Activated CD8-positive, alpha-beta memory T cell treated with anti-CD3 and anti-CD28 coated beads for 1 hour (primary cell): ENCODE data around the gene PTPRN2.

Source experiments
- DNase-seq, 2 donors: peaks; one replicate each; pipeline ENCODE4 v3.0.0-alpha.2; 2020; ENCODE audit warnings: low read depth in 1 of 2; ENCODE audit errors: extremely low read depth in 1 of 2

Gene PTPRN2

DNA sequence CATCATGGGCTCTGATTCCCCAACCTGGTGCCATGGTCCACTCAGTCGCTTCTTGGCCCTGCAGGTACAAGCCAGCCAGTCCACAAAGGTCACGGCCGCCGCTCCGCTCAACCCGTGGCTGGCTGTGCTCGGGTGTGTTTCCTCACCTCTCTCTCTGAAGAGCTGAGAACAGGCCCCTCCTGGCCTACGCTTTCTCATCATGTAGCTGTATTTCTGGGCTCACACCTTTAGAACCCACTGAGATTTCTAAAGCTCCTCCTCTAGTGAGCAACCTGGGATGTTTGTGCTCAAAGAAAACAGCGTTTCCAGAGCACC, 30.2 kb downstream of the PTPRN2 start:
- no peak for DNase-seq

DNA sequence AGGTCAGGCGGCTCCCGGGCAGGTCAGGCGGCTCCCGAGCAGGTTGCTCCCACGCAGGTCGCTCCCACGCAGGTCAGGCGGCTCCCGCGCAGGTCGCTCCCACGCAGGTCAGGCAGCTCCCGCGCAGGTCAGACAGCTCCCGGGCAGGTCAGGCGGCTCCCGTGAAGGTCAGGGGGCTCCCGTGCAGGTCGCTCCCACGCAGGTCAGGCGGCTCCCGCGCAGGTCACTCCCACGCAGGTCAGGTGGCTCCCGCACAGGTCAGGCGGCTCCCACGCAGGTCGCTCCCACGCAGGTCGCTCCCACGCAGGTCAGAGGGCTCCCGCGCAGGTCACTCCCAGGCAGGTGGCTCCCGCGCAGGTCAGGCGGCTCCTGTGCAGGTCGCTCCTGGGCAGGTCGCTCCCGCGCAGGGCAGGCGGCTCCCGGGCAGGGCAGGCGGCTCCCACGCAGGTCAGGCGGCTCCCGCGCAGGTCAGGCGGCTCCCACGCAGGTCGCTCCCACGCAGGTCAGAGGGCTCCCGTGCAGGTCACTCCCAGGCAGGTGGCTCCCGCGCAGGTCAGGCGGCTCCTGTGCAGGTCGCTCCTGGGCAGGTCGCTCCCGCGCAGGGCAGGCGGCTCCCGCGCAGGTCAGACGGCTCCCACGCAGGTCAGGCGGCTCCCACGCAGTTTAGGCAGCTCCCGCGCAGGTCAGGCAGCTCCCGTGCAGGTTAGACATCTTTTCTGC, 30.7 kb downstream of the PTPRN2 start:
- DNase-seq, result no peak

DNA sequence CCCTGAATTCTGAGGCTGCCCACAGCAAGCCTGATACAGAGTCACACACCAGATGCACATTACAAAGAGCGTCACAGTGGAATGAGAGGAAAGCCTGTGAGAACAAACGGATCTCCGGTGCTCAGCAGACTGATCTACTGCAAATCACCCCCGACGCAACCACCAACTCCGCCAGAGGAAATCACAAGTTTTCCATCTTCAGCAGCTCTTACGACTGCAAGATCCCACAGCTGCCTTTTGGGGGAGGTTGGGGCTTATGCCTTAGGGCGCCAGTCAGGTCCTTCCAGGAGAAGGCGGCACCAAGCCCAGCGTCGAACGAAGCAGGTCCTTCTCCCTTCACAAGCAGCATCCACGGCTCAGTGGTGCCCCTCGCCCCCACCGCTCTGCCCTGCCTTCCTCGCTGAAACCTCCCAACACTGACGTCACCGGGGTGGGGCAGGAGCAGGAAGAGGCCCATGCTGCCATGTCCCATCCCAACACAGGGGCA, 32.5 kb downstream of the PTPRN2 start:
- no peak for DNase-seq

- no peak for DNase-seq
Observed at GRCh38 chr7:158550886-158551452, 36.7 kb downstream of the PTPRN2 start.

DNA sequence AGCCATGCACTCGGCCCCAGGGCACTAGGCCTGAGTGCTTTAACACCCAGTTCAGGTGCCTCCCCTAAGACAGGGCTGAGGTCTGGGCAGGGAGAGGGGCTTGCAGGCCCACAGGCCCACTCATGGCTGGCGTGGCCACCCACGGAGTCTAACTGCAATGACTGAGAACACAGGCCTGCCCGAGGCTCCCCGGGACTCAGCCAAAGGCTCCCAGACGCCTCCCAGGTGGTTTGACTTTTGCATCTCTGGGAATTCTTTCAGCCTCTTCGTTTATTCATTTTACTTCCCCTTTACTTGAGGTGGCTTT, 37.3 kb downstream of the PTPRN2 start:
- no peak for DNase-seq

DNA sequence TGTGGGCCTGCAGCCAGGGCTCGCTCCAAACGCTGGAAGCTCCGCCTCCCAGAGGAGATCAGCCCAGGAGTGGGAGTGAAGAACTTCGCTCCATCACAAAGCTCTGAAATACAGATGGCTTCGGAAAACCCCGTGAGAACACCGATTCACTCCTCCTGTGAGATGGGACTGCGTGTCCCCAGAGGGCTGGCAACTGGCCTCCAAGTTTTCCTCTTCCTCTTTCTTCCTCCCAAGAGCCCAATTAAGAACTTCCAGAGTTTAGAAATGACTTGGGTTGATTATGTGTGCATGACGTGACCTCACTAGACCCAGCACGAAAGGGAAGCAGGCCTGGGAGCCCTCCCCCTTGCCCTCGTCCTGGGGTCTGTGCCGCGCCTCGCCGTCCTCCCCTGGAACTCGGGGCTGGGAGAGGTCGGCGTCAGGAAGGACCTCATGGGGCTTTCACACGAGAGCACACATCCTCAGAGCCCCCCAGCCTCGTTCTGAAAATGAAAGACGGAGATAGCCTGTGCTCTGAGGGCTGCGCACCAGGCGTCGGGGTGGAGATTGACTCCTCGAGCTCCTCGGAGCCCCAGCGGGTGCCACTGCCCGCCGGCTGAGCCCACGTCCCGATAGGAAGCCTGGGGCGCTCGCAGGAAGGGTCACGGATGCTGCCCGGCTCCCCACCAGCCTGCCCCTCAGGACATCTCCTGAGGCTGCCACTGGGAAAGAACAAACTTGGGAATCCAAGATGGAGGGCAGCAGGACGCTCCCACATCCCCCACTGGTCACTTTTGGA, 37.8 kb downstream of the PTPRN2 start:
- DNase-seq, result no peak

GRCh38 chr7:158549176-158549615, 38.4 kb downstream of the PTPRN2 start:
- no peak for DNase-seq

DNA sequence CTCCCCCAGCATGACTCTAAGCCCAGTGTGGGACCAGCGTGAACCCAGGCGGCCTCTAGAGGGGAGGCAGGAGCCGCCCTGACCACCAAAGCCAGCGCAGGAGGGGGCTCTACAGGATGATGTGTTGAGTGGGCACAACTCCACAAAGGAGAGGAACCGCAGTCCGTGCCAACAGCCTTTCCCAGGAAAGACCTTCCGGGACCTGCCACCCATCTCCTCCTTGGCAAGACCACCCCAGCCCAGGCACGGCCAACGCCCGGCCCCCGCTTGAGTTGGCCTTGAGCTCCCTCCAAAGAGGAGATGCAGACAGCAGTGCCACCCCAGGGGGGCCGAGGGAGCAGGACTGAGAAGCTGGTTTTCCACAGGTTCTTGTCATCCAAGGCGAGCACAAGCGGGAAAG, 38.9 kb downstream of the PTPRN2 start:
- no peak for DNase-seq

GRCh38 chr7:158547817-158548216, 39.8 kb downstream of the PTPRN2 start:
- DNase-seq, result no peak

DNA sequence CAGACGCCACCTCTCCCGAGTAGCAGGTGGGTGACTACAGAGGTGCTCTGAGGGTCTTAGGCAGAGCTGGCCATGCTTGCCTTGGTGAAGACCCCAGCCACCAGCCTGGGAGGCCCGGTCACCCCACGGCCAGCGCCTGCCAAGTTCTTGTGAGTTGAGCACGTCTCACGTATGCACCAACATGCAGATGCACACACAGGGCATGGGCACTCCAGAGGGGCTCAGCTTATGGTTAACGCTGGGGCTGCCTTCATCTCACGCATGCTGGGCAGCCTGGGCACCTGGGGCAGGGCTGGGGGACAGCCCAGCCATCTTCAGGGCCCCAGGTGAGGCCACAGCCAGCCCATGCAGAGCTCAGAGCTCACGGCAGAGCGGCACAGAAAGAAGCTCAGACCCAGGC, 41.0 kb downstream of the PTPRN2 start:
- no peak for DNase-seq

DNA sequence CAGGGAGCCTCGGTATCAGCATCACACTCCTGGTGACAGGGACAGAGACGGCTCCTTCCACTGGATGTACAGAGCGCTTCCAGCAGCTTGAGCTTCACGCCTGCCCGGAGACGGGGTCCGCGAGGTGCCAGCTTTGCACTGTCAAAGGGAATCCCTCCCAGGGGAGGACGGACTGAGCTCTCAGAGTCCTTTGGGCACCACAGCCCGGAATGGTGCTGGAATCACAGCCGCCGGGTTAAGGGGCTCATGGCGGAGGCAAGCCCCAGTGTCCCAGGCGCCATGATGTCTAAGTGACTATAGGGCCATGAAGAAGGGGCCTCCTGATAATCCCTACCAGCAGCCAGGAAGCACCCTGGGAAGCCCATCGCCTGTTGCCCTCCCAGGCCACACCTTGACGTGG, 41.4 kb downstream of the PTPRN2 start:
- no peak for DNase-seq

DNA sequence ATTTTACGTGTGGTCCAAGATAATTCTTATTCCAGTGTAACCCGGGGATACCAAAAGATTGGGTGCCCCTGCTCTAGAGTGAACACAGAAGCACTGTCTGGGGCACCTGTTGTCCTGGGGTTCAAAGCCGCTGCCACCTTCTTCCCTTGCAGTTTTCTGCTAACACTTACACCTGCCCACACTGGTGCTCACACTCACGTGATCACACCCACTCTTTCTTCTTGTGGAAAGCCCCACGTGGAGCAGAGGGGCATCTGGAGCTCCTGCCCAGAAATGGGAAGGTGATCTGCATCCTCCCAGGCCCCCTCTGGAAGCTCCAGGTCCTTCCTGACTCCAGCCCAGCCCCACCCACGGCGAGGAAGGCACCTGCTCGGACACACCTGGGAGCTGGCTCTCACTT, 42.9 kb downstream of the PTPRN2 start:
- no peak for DNase-seq

- DNase-seq, result no peak
Observed at GRCh38 chr7:158543840-158544239, 43.8 kb downstream of the PTPRN2 start.

- DNase-seq, result no peak
Observed at GRCh38 chr7:158542651-158543566, 44.7 kb downstream of the PTPRN2 start.

- no peak for DNase-seq
Observed at GRCh38 chr7:158541346-158542010, 46.1 kb downstream of the PTPRN2 start.

DNA sequence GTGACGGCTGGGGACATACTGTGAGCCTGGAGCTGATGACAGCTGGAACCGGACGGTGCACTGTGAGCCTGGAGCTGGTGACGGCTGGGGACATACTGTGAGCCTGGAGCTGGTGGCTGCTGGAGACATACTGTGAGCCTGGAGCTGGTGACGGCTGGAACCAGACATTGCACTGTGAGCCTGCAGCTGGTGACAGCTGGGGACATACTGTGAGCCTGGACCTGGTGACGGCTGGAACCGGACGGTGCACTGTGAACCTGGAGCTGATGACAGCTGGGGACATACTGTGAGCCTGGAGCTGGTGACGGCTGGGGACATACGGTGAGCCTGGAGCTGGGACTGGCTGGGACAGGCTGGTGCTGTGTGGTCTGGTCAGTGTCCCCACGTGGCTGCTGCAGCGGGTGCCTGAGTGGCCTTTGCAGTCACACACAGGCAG, 47.9 kb downstream of the PTPRN2 start:
- no peak for DNase-seq

- no peak for DNase-seq
Observed at GRCh38 chr7:158538156-158538946, 49.3 kb downstream of the PTPRN2 start.

- DNase-seq, result no peak
Observed at GRCh38 chr7:158537516-158537882, 50.1 kb downstream of the PTPRN2 start.

DNA sequence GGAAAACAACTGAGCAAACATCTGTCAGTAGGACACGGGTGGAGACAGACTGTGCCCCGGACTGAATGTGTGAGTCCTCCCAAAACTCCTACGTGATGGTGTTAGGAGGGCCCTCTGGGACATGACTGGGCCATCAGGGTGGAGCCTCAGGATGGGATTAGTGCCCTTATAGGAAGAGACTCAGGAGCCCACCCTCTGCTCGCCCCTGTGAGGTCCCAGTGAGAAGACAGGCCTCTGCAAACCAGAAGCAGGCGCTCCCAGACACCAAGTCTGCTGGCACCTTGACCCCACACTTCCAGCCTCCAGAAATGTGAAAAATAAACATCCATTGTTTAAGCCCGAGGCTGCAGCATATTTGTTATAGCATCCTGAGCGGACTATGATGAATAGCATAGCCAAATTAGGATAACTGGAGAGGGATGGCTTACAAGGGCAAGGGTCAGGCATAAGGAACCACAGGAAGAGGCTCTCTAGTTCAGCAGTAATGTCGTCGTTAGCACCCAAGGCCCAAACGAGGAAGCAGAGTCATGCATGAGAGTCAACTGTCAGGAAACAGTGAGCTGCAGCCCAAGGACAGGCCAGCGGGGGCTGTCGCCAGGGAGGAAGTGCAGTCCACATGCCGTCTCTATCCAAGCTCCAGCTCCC, 50.6 kb downstream of the PTPRN2 start:
- DNase-seq, result no peak
